Thoracic aorta (tissue), 2 donors: Measurements from ENCODE around the gene SGK2. TPM values are rescaled to one million over a fixed set of nuclear protein-coding genes. Genes with fewer than 3 reads are reported as not detected.

Source experiments
- ATAC-seq: fragments of 150-250 bp; one replicate; pipeline ENCODE4 v1.8.0; 2017; ENCODE audit warnings: low read depth; ENCODE audit not compliant: insufficient number of reproducible peaks, low FRiP score
- DNase-seq: peaks from one replicate; pipeline ENCODE4 v3.0.0-alpha.2; 2020; ENCODE audit warnings: low spot score
- H3K27ac ChIP-seq, 2 donors: fragments of 200-600 bp; sonication (generic); 1 replicate in 1 of 2; 2 replicates in 1 of 2; pipeline ENCODE4 v1.5.1; 2016; ENCODE audit warnings: mild to moderate bottlenecking in 2 of 2, moderate library complexity in 2 of 2
- H3K27me3 ChIP-seq: fragments of 200-600 bp; sonication (generic); replicated peaks from 2 replicates; pipeline ENCODE4 v1.6.0; 2016; ENCODE audit warnings: mild to moderate bottlenecking; ENCODE audit not compliant: insufficient read depth
- H3K36me3 ChIP-seq: fragments of 200-600 bp; sonication (generic); one replicate; pipeline ENCODE4 v1.5.1; 2016
- H3K4me1 ChIP-seq, 2 donors: fragments of 200-600 bp; sonication (generic); 1 replicate in 1 of 2; 2 replicates in 1 of 2; pipeline versions ENCODE4 v1.5.1 to v1.6.0; 2016; ENCODE audit warnings: low read depth in 2 of 2, mild to moderate bottlenecking in 1 of 2; ENCODE audit not compliant: control insufficient read depth in 1 of 2
- H3K4me3 ChIP-seq: fragments of 200-600 bp; sonication (generic); 2 replicates; pipeline ENCODE4 v1.5.1; 2016; ENCODE audit warnings: mild to moderate bottlenecking
- H3K9me3 ChIP-seq: fragments of 200-600 bp; sonication (generic); 2 replicates; pipeline ENCODE4 v1.5.1; 2016
- CTCF ChIP-seq: fragments of 200-600 bp; sonication (generic); IDR thresholded peaks from one replicate; pipeline ENCODE4 v1.5.1; 2019; ENCODE audit warnings: antibody characterized with exemption
- total RNA-seq, 2 donors: library from RNA; depleted of rRNA; stranded (reverse); fragments of >200 nt; gene quantifications; one replicate each; pipeline versions ENCODE4 v1.1.0 to v1.2.3, GENCODE V29; 2016

The SGK2 gene
- total RNA-seq, 2 donors from 2014 or later = 2.4 to 11.6 TPM

GRCh38 chr20:43544501-43544900, 14.3 kb upstream of the SGK2 start:
- TF ChIP-seq CTCF = no peak
- peaks cover 6% of the 10 kb centered on the region for H3K36me3 ChIP-seq
- DNase-seq = no peak
- no peaks in the 10 kb centered on the region for H3K27me3 ChIP-seq
- H3K27ac ChIP-seq = no peak overlapping the region
- no peaks in the 10 kb centered on the region for H3K9me3 ChIP-seq
- ATAC-seq = no peak
- no peaks in the 10 kb centered on the region for H3K4me1 ChIP-seq
- no peak overlapping the region for H3K4me3 ChIP-seq

GRCh38 chr20:43545837-43546578, 12.8 kb upstream of the SGK2 start:
- Histone ChIP-seq H3K27me3 (no peaks in the 10 kb centered on the region), H3K27ac (no peak overlapping the region), H3K4me3 (no peak overlapping the region), H3K36me3 (peaks cover 6% of the 10 kb centered on the region), H3K4me1 (no peaks in the 10 kb centered on the region), H3K9me3 (no peaks in the 10 kb centered on the region)
- TF ChIP-seq CTCF = no peak
- DNase-seq (no peak), ATAC-seq (no peak)

GRCh38 chr20:43548273-43548880, 10.4 kb upstream of the SGK2 start:
- H3K36me3 ChIP-seq = peaks cover 6% of the 10 kb centered on the region
- no peak overlapping the region for H3K27ac ChIP-seq
- ATAC-seq (no peak), DNase-seq (no peak)
- no peaks in the 10 kb centered on the region for H3K4me1 ChIP-seq
- TF ChIP-seq CTCF = no peak
- no peaks in the 10 kb centered on the region for H3K9me3 ChIP-seq
- H3K27me3 ChIP-seq = no peaks in the 10 kb centered on the region
- H3K4me3 ChIP-seq = no peak overlapping the region

- H3K4me3 ChIP-seq = no peak overlapping the region
- H3K9me3 ChIP-seq = no peaks in the 10 kb centered on the region
- peaks cover 6% of the 10 kb centered on the region for H3K36me3 ChIP-seq
- ATAC-seq = no peak
- no peaks in the 10 kb centered on the region for H3K27me3 ChIP-seq
- H3K4me1 ChIP-seq = no peaks in the 10 kb centered on the region
- TF ChIP-seq CTCF = no peak
- no peak overlapping the region for H3K27ac ChIP-seq
- DNase-seq = no peak
Observed at GRCh38 chr20:43549416-43550065, 9.3 kb upstream of the SGK2 start.

GRCh38 chr20:43550456-43550855, 8.4 kb upstream of the SGK2 start:
- Histone ChIP-seq H3K27me3 (no peaks in the 10 kb centered on the region), H3K9me3 (no peaks in the 10 kb centered on the region), H3K4me1 (no peaks in the 10 kb centered on the region), H3K27ac (no peak overlapping the region), H3K36me3 (peaks cover 6% of the 10 kb centered on the region), H3K4me3 (no peak overlapping the region)
- ATAC-seq = no peak
- no peak for DNase-seq
- TF ChIP-seq CTCF = no peak
